HL-60/S4 treated with retinoic acid at 250 ng/mL for 4 days and 3 days (cell line): ENCODE measurements around the gene THBS3.
"Not testable (repeated sequence)": the region's sequence is repeated elsewhere in the genome, so short reads cannot be mapped to it uniquely, and the experiment has no call there.

Experiments
- in situ Hi-C: fragments of 300-500 bp; cut with MboI; formaldehyde crosslinking; loops from 2 replicates; pipeline ENCODE4 v1.7.0; 2022; ENCODE audit warnings: low sequenced_read_pairs

Gene THBS3

GRCh38 chr1:155163785-155164184 lies 43.9 kb downstream of the THBS3 start:
- in situ Hi-C loops, result not testable (repeated sequence)

GRCh38 chr1:155162631-155163030 lies 45.1 kb downstream of the THBS3 start:
- in situ Hi-C loops, result not testable (repeated sequence)

- in situ Hi-C loops, result no loop called here
These were observed 47.6 kb downstream of the THBS3 start for GRCh38 chr1:155160128-155160527.

- in situ Hi-C loops, result no loop called here
These were observed 48.7 kb downstream of the THBS3 start for GRCh38 chr1:155158991-155159390.

GRCh38 chr1:155155996-155156643 lies 51.6 kb downstream of the THBS3 start:
- in situ Hi-C loops, result not testable (repeated sequence)
